ENCODE data around the gene RGMA.

RGMA gene

DNA sequence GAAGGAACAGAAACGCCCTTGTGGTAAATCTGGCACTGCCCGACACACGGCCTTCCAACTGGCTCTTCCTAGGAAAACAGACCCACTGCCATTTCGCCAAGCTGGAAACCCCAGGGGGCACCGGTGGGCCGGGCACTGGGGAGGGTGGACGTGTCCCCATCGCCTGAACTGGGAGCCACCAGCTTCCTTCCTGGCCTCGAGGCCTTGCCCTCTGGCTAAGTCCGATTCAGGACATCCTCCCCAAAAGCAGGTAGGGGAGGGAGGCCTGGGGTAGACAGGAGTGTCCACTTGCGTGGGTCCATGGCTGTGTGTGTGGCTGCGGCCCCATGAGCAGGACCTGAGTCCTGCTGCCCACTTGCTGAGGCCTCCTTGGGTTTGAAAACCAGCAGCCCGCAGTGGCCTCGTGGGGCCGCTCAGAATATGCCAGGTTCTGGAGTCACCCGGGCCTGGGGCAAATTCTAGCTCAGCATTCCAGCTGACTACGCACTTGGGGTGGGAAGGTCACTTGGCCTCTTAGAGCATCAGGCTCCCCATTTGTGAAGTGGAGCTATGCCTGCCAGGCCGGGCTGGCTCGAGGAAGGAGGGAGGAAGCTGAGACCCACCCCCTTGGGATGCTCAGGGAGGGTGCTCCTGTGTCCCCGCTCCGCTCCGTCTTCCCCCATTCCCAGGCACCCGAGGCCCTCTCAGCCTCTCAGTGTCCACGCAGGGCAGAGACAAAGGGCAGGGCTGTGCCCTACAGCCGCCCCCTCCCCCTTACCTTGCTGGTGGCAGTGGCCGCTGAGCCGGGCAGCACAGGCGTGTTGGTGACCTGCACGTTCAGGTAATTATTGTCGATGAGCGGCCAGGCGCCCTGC is 37.5 kb downstream of the RGMA start:
- no peak overlapping the region for H3K4me3 ChIP-seq (ENCODE audit: low read depth, low read length)
- TF ChIP-seq MYC (IDR thresholded peaks at IDR 0.05; ENCODE audit: low read depth, low read length), result no peak
- TF ChIP-seq MAX (IDR thresholded peaks at IDR 0.05; ENCODE audit: low read depth, low read length), result no peak
- DNase-seq (ENCODE audit: low read depth), result no peak

DNA sequence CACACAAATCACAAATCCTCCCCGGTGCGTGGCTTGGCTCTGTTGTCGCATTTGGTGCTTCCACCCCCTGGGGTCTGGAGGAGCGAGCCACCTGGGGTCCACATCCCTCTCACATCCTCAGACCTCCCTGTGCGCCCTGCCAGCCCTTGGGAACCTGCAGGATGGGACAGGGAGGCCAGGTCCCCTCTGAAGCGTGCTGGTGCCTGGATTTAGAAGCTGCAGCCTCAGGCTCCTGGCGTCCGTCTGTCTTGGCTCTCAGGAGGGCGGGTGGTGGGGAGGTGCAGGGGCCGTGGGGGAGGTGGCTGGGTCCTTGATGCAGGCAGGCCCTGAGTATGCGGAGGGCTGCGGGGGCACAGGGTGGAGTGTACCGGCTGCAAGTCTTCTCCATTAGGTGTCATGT is 38.4 kb downstream of the RGMA start:
- no peak for DNase-seq (ENCODE audit: low read depth)
- no peak overlapping the region for H3K4me3 ChIP-seq (ENCODE audit: low read depth, low read length)
- TF ChIP-seq MAX (IDR thresholded peaks at IDR 0.05; ENCODE audit: low read depth, low read length) (no peak), MYC (IDR thresholded peaks at IDR 0.05; ENCODE audit: low read depth, low read length) (no peak), CTCF (IDR thresholded peaks at IDR 0.05; ENCODE audit: low read depth, low read length) (no peak), POLR2A (IDR thresholded peaks at IDR 0.05; ENCODE audit: extremely low read depth, insufficient read length) (no peak)

GRCh38 chr15:93049914-93050578 is 39.0 kb downstream of the RGMA start:
- DNase-seq (ENCODE audit: low read depth), result no peak
- no peak for TF ChIP-seq CTCF (IDR thresholded peaks at IDR 0.05; ENCODE audit: low read depth, low read length)
- TF ChIP-seq POLR2A (IDR thresholded peaks at IDR 0.05; ENCODE audit: extremely low read depth, insufficient read length), result no peak
- no peak for TF ChIP-seq MAX (IDR thresholded peaks at IDR 0.05; ENCODE audit: low read depth, low read length)
- no peak for TF ChIP-seq MYC (IDR thresholded peaks at IDR 0.05; ENCODE audit: low read depth, low read length)
- no peak overlapping the region for H3K4me3 ChIP-seq (ENCODE audit: low read depth, low read length)

DNA sequence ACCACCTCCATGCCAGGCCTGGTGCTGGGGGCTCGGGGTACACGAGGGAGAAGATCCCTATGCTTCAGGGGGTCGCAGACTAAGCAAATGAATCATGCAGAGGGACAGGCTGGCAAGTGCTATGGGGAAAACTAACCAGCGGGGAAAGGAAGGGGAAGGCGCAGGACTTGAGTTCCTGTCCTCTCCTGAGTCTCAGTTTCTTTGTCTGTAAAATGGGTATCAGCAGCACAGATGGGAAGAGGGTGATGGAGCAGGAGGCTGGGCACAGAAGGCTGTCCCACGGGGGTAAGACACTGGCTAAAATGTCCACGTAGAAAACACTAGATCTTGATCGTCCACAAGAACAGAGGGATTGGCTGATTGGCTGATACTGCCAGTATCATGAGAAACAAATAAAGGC is 39.8 kb downstream of the RGMA start:
- H3K4me3 ChIP-seq (ENCODE audit: low read depth, low read length), result no peak overlapping the region
- TF ChIP-seq CTCF (IDR thresholded peaks at IDR 0.05; ENCODE audit: low read depth, low read length) (no peak), MAX (IDR thresholded peaks at IDR 0.05; ENCODE audit: low read depth, low read length) (no peak), MYC (IDR thresholded peaks at IDR 0.05; ENCODE audit: low read depth, low read length) (no peak), POLR2A (IDR thresholded peaks at IDR 0.05; ENCODE audit: extremely low read depth, insufficient read length) (no peak)
- no peak for DNase-seq (ENCODE audit: low read depth)

GRCh38 chr15:93048759-93049161 is 40.3 kb downstream of the RGMA start:
- no peak for DNase-seq (ENCODE audit: low read depth)
- TF ChIP-seq CTCF (IDR thresholded peaks at IDR 0.05; ENCODE audit: low read depth, low read length) (no peak), MYC (IDR thresholded peaks at IDR 0.05; ENCODE audit: low read depth, low read length) (no peak), POLR2A (IDR thresholded peaks at IDR 0.05; ENCODE audit: extremely low read depth, insufficient read length) (no peak), MAX (IDR thresholded peaks at IDR 0.05; ENCODE audit: low read depth, low read length) (no peak)
- no peak overlapping the region for H3K4me3 ChIP-seq (ENCODE audit: low read depth, low read length)

DNA sequence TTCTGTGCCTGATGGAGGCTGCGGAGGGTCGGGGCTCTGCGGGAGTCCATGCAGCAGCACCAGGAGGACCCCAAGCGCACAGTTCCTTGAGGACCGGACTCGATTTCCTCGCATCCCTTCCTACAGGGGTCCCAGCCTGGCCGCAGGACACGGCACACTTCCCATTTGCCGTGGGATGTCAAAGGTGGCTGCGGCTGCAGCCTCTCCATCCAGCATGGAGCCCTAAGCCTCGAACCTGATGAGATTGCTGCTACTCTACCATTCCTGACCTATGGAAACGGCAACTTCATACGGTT is 40.6 kb downstream of the RGMA start:
- TF ChIP-seq CTCF (IDR thresholded peaks at IDR 0.05; ENCODE audit: low read depth, low read length) (no peak), MYC (IDR thresholded peaks at IDR 0.05; ENCODE audit: low read depth, low read length) (no peak), MAX (IDR thresholded peaks at IDR 0.05; ENCODE audit: low read depth, low read length) (no peak), POLR2A (IDR thresholded peaks at IDR 0.05; ENCODE audit: extremely low read depth, insufficient read length) (no peak)
- no peak overlapping the region for H3K4me3 ChIP-seq (ENCODE audit: low read depth, low read length)
- DNase-seq (ENCODE audit: low read depth), result no peak
